Stimulated activated CD8-positive, alpha-beta memory T cell treated with anti-CD3 and anti-CD28 coated beads, Interleukin-2, amount 100 ng/mL, for 1 hour (primary cell): ENCODE data around the gene HEPH.
"Not testable (repeated sequence)": the region's sequence is repeated elsewhere in the genome, so short reads cannot be mapped to it uniquely, and the experiment has no call there.

Experiments used
- DNase-seq, 2 donors: peaks; one replicate each; pipeline ENCODE4 v3.0.0-alpha.2; 2020; ENCODE audit warnings: low read depth in 2 of 2

Gene HEPH

DNA sequence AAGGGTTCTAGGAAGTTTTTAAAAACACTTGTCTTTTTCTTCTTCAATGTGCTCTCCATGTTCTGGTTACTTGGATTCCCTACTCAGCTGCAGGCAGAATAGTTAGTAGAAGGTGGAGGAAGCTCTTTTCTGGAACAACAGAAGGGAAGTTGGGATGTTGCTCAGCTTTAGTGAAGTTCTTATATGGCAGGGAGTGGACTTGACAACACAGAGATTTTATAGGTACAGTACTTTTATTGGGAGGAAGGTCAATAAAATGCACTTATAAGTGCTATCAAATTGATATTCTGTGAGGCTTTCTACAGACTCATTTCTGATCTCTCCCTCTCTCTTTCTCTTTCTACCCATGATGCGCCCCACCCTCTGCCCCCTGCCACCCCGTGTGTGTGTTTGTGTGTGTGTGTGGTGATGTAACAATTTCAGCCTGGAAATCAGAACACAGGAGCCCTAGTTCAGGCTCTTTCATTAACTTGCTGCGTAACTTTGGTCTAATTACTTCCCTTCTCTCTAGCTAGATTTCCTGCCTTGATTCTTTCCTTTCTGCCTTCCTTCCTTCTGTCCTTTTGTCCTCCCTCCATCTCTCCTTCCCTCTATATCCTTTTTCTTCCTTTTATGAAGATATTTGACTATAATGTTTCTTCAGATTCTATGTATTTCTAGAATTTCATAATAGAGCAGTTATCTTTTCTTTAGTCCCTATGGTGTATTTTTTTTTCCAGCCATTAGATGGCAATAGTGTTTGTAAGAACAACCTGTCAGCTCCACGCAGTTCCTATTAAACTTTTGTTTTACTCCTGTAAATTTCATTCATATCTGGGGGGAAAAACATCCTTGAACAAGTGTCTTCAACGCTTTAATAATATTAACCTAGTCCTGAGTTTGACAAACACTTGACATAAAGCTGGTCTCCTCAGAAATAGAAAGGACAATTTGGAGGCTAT is 37.1 kb downstream of the HEPH start:
- no peak for DNase-seq

GRCh38 chrX:66203114-66203513 is 39.1 kb downstream of the HEPH start:
- no peak for DNase-seq

- DNase-seq, result no peak
Observed at GRCh38 chrX:66221856-66222255, 57.8 kb downstream of the HEPH start.

DNA sequence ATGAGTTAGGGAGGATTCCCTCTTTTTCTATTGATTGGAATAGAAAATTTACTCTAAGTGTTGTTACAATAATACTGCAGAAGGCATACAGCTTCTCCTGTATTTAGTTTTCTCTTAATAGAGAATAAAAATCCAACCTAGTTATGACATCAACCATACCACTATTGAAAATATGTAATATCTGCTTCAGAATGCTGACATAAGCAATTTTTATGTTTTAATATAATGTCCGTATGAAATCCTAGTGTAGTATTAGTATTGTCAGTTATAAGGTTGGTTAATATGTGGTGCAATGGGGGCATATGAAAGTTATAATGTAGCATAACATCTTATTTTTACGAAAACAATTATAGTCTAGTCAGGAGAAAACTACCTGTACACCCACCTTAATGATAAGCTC is 68.2 kb downstream of the HEPH start:
- no peak for DNase-seq

GRCh38 chrX:66233209-66233608 is 69.2 kb downstream of the HEPH start:
- no peak for DNase-seq

DNA sequence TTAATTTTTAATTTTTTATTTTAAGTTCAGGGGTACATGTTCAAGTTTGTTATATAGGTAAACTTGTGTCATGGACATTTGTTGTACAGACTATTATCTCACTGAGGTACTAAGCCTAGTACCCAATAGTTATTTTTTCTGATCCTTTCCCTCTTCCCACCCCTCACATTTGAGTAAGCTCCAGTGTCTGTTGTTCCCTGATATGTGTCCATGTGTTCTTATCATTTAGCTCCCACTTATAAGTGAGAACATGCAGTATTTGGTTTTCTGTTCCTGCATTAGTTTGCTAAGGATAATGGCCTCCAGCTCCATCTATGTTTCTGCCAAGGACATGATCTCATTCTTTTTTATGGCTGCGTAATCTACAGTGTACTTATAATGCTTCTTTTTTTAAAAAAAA is 69.9 kb downstream of the HEPH start:
- not testable (repeated sequence) for DNase-seq

DNA sequence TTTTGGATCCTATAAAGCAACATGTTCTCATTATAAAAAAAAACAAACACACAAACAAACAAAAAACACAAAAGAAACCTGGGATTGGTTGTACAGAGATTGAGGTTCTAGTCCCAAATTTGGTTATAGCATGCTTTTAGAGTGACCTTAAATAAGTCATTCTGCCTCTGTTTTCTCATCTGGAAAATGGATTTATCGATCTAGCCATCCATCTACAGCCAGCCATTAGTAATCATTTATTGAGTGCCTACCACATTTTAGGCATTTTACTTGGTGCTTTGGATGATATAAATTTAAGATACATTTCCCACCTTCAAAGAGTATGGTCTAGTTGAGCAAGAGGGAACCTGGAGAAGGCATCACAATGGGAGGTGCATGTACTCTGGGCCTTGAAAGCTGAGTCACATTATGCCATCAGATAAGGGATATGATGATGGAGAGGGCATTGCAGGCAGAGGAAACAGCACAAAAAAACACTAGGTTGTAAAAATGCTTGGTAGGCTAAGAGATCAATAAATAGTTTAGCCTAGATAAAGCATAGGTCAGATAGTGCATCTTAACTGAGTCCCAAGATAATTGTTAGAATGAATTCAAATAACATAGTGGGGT is 91.4 kb downstream of the HEPH start:
- DNase-seq, result no peak

DNA sequence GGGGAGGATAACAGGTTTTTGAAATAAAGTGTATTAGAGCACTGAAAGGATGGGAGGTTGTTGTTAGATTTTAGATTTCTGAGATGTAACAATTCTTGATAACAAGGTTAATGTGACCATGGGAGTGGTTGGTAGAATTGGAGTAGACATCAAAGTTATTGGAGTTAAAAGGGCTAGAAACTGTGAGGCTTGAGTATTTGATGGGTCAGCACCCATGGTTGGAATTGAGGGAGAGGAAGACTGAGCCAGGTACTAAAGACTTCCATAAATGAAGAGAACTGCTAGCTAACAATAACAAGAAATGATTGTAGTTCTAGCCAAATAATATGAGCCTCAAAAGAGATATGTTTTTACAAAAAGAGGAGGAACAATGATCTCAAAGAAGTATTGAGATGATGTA is 98.8 kb downstream of the HEPH start:
- DNase-seq, result no peak
